Fibroblast of skin of left biceps (primary cell): ENCODE results near the gene CCDC69.
"Not testable (repeated sequence)": the region's sequence is repeated elsewhere in the genome, so short reads cannot be mapped to it uniquely, and the experiment has no call there.

Source experiments
- DNase-seq, 2 experiments: peaks; one replicate each; pipeline ENCODE4 v3.0.0-alpha.2; 2013; ENCODE audit warnings: low read depth in 2 of 2

The CCDC69 gene

DNA sequence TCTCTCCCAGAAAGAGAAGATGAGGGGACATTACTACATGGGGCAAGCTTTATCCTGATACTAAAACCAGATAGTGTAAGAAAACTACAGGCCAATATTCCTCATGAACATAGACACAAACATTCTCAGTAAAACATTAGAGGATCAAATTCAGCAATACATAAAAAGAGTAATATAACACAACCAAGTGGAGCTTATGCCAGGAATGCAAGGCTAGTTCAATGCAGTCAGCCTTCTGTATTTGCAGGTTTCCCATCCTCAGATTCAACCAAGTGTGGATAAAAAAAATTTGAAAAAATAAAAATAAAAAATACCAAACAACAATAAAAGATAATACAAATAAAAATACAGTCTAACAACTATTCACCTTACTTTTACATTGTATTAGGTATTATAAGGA, 31.3 kb downstream of the CCDC69 start:
- no peak for DNase-seq

GRCh38 chr5:151191661-151192060, 32.2 kb downstream of the CCDC69 start:
- no peak for DNase-seq

GRCh38 chr5:151189151-151189550, 34.7 kb downstream of the CCDC69 start:
- DNase-seq, result no peak

DNA sequence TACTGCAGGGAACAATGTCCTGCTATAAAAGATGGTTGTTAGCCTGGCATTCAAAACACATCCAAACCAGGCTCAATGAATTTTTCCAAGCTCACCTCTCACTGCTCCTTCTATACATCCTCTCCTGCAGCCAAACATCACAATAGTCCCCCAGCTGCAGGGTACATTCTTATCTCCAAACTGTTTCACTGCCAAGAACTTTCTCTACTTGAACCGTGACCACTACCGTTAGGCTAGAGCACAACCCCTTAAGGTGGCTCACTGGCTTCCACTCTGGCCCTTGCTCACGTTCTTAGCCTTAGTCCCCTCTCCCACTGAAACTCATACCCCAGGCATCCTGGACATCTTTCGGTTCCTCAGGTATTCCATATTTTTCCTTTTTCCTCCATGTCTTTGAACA, 37.4 kb downstream of the CCDC69 start:
- DNase-seq, result no peak

GRCh38 chr5:151186052-151186451, 37.8 kb downstream of the CCDC69 start:
- no peak for DNase-seq

DNA sequence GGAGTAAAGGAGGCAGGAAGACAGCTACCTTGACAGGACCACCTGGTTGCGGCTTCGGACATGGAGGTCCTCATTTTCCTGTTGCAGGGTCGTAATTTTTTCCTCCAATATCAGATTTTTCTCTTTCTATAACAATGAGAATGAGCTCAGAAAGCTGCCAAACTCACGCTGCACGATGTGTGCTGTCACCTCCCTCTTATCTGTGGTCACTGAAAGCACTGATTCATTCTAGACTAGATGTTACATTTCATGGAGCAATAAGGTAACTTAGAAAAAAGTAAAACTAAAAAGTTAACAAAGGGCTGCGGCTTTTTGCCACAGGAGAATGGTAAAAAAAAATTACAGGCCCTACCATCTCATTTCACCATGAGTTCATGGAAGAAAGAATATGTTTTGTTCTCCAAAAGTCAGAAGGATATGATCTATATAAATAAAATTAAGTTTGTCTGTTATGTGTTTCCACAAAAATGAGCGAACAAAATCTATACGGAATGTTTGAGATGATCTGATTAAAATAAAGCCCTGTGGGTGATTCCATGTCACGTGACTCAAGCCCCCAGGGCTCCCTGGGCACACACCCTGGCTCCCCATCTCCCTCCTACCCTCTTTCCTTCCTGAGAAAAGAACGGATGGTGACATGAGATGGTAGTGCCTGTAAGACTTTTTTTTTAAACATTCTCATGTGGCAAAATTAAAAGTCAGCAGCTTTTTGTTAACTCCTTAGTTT, 39.4 kb downstream of the CCDC69 start:
- DNase-seq, result no peak

DNA sequence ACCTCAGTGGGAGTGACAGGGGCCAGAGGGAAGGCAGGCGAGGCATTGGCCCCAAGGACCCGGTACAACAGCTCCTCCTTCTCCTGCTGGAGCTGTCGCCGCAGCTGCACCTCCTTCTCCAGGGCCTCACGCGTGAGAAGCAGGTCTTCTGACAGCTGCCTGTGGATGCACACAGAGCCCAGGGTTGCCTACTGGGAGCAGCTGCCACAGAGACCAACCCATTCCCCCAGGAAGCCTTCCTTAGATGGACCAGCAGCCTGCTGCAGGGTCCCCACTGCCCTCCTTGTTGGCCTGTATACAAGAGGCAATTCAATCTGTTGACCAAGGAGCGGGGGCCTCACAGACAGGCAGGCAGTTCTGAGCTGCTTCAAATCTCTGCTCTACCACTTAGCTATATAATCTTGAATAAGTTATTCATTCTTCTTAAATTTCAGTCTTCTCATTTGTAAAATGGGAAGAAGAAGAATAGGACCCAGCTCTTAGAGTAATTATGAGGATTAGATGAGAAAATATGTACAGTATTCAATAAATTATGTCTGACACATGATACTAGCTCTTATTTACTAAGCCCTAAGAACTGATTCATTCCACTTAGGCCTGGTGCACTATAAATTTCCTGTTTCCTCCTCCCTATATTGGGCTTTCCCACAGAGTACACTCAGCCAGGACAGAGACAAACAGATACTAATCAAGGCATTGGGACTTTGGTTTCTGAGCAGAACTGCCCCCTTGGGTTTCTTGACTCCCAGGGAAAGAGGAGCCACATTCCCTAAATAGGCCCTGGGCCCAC, 40.2 kb downstream of the CCDC69 start:
- DNase-seq, result no peak

GRCh38 chr5:151182976-151183375, 40.9 kb downstream of the CCDC69 start:
- DNase-seq, result no peak

- DNase-seq, result no peak
These were observed 41.4 kb downstream of the CCDC69 start for GRCh38 chr5:151182524-151182900.

GRCh38 chr5:151181818-151182523, 41.9 kb downstream of the CCDC69 start:
- DNase-seq, result no peak

DNA sequence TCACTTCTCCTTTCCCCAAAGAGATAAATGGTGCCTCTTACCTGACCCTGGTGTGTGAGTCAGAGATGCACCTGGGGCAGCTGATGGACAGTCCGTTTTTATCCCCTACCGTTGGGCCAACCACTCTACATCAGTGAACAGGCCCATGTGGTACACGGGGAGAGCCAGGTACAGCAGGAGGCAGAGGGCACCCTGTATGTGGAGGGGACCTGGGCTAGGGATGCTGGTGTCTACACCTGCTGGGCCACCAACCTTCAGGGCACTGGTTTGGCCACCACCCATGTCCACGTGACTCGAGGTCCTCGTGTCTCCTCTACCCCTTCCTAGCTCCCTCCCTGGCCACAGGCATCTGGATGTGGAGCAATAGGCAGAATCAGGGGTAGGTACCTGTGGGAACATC, 43.6 kb downstream of the CCDC69 start:
- DNase-seq, result no peak

DNA sequence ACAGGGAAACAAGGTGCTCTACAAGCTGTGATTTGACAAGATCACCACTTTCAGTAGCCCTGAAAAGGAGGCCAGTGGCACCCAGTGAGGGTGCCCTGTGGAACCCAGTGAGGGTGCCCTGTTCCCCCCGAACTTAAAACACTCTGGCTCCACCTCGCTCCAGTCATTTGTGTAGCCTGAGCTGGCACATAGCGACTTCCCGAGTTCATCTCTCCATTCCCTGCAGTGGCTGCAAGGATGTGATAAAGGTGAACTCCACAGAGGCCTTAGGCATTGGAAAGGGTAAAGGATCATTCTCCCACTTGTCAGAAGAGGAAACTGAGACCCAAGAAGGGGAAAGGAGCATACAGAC, 44.4 kb downstream of the CCDC69 start:
- DNase-seq, result no peak

- DNase-seq, result no peak
These were observed 45.0 kb downstream of the CCDC69 start for GRCh38 chr5:151178777-151179488.

GRCh38 chr5:151178372-151178771, 45.5 kb downstream of the CCDC69 start:
- no peak for DNase-seq

DNA sequence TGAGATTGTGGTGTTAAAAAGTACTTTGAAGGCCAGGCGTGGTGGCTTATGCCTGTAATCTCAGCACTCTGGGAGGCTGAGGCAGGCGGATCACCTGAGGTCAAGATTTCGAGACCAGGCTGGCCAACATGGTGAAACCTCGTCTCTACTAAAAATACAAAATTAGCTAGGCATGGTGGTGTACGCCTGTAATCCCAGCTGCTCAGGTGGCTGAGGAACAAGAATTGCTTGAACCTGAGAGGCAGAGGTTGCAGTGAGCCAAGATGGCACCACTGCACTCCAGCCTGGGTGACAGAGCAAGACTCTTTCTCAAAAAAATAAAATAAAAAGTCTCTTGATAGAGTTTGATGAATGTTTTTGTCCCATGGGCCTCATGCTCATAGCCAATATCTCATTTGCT, 47.6 kb downstream of the CCDC69 start:
- not testable (repeated sequence) for DNase-seq

- no peak for DNase-seq
These were observed 49.2 kb downstream of the CCDC69 start for GRCh38 chr5:151174612-151175101.

DNA sequence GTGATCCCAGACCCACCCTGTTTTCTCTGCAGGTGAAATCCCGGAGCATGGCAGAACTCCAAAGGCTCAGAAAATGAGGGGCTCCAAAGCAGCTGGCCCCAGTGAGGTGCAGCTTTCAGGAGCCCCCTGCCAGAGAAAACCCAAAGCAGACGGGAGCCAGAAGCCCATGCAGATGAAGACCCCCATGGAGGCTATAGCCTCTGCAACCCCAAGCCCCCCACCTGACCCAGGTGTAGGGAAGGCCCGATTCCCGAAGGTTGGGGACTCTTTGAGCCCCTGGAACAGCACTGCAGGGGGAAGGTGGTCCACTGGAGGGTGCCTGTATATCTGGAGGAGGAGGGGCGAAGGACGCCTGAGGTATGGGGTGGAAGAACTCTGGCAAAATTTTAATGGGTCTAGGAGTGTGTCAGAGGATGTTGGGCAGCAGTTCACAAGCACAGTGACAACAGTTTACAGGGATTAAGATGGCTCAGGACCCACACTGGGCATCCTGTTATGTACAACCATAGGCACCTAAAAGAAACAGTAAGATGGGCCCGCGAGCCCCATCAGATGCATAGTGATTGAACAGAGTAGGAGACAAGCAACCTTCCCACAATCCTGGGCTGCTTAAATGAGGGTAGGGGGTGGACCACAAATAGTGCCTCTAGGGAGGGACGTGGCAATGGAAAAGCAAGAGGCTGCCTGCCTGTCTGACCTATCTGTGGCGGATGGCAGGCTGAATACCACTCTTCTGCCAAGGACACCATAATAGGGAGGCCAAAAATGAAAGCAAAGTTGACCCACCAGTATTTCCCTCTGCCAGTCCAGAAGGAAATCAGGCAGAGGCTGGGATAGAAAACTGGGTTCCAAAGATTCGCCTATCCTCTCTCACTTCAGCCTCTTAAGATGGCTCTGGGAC, 49.9 kb downstream of the CCDC69 start:
- DNase-seq, result no peak

- no peak for DNase-seq
These were observed 52.4 kb downstream of the CCDC69 start for GRCh38 chr5:151171529-151171928.

- DNase-seq, result no peak
These were observed 55.1 kb downstream of the CCDC69 start for GRCh38 chr5:151168602-151169344.

DNA sequence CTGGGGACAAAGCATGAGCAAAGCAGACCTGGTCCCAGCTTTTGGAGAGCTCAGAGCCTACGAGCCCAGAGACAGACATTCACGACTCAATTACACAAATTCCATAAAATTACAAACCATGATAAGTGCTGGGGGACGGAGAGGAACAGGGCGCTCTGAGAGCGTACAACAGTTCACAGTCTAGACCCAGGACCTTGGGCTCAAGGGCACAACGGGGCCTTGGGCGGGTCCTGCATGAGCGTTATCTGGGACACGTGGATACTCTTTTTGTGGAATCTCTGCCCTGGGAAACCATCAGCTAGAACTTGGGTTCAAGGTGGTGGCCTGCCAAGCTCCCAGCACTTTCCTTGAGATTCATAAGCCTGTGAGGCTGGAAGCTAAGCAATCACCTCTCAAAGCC, 56.9 kb downstream of the CCDC69 start:
- DNase-seq, result no peak
